ENCODE data around the gene CA11. TPM values are rescaled to one million over a fixed set of nuclear protein-coding genes. Genes with fewer than 3 reads are reported as not detected.

CA11 gene
- total and polyA plus RNA-seq, 5 donors from 2014 or later, result 4.1 to 10.4 (median 6.1) TPM

GRCh38 chr19:48637948-48638830, 7.8 kb downstream of the CA11 start:
- H3K4me1 Mint-ChIP-seq, result peaks cover 9 to 60% (median 16%) of the 10 kb centered on the region in 4 donors
- peaks cover 3% of the 10 kb centered on the region for H3K36me3 ChIP-seq (ENCODE audit: control insufficient read depth, insufficient read depth, low read length)
- H3K27ac Mint-ChIP-seq, result peak overlapping the region; percentile 97 to 98 (median 98)
- H3K9me3 Mint-ChIP-seq, result peaks cover 0 to 2% (median 0%) of the 10 kb centered on the region in 7 donors
- H3K9me3 ChIP-seq (ENCODE audit: control insufficient read depth in 2 of 2, low read length in 2 of 2), result no peaks in the 10 kb centered on the region
- H3K4me3 Mint-ChIP-seq, result peak overlapping the region; percentile 91 to 99 (median 96)
- peak overlapping the region; percentile 95 for H3K27ac ChIP-seq (ENCODE audit: insufficient read depth, low read length, poor library complexity, severe bottlenecking)
- H3K27me3 Mint-ChIP-seq, result no peaks in the 10 kb centered on the region
- DNase-seq (peak; percentile 79 to 96 (median 91)), ATAC-seq (ENCODE audit: low read depth in 2 of 2) (peak; percentile 29 to 33)
- H3K4me1 ChIP-seq (ENCODE audit: control insufficient read depth, insufficient read depth, low read length, poor library complexity, severe bottlenecking), result peaks cover 36% of the 10 kb centered on the region
- peak overlapping the region; percentile 86 for H3K4me3 ChIP-seq (ENCODE audit: low read depth, low read length)
- peaks cover 4% of the 10 kb centered on the region for H3K36me3 Mint-ChIP-seq
- H3K27me3 ChIP-seq (ENCODE audit: control insufficient read depth, insufficient read depth, low read length), result no peaks in the 10 kb centered on the region

GRCh38 chr19:48637449-48637947, 8.5 kb downstream of the CA11 start:
- H3K27ac Mint-ChIP-seq, result peak overlapping the region; percentile 97 to 98 (median 98)
- H3K27me3 Mint-ChIP-seq, result no peaks in the 10 kb centered on the region
- Histone ChIP-seq H3K27ac (ENCODE audit: insufficient read depth, low read length, poor library complexity, severe bottlenecking) (peak overlapping the region; percentile 95), H3K4me3 (ENCODE audit: low read depth, low read length) (peak overlapping the region; percentile 90), H3K36me3 (ENCODE audit: control insufficient read depth, insufficient read depth, low read length) (peaks cover 10% of the 10 kb centered on the region), H3K9me3 (ENCODE audit: control insufficient read depth in 2 of 2, low read length in 2 of 2) (no peaks in the 10 kb centered on the region), H3K4me1 (ENCODE audit: control insufficient read depth, insufficient read depth, low read length, poor library complexity, severe bottlenecking) (peaks cover 43% of the 10 kb centered on the region), H3K27me3 (ENCODE audit: control insufficient read depth, insufficient read depth, low read length) (no peaks in the 10 kb centered on the region)
- H3K9me3 Mint-ChIP-seq, result peaks cover 0 to 2% (median 0%) of the 10 kb centered on the region in 7 donors
- peak; percentile 99 to 100 (median 100) for DNase-seq
- peaks cover 7% of the 10 kb centered on the region for H3K36me3 Mint-ChIP-seq
- H3K4me1 Mint-ChIP-seq, result peaks cover 9 to 63% (median 16%) of the 10 kb centered on the region in 4 donors
- ATAC-seq (ENCODE audit: low read depth in 2 of 2), result peak; percentile 82 to 83
- H3K4me3 Mint-ChIP-seq, result peak overlapping the region; percentile 91 to 99 (median 96)

GRCh38 chr19:48636859-48637448, 9.0 kb downstream of the CA11 start, which contains the start of gene DBP:
Gene DBP (minus strand): TSS chr19:48637379. CDS start chr19:48636994, 385 bp downstream.
- peaks cover 44% of the 10 kb centered on the region for H3K4me1 ChIP-seq (ENCODE audit: control insufficient read depth, insufficient read depth, low read length, poor library complexity, severe bottlenecking)
- ATAC-seq (ENCODE audit: low read depth in 2 of 2), result no peak
- peaks cover 10% of the 10 kb centered on the region for H3K36me3 Mint-ChIP-seq
- no peaks in the 10 kb centered on the region for H3K27me3 ChIP-seq (ENCODE audit: control insufficient read depth, insufficient read depth, low read length)
- H3K9me3 ChIP-seq (ENCODE audit: control insufficient read depth in 2 of 2, low read length in 2 of 2), result no peaks in the 10 kb centered on the region
- H3K4me3 ChIP-seq (ENCODE audit: low read depth, low read length), result peak within 1 kb of the TSS; percentile 90
- peaks cover 0 to 2% (median 0%) of the 10 kb centered on the region in 7 donors for H3K9me3 Mint-ChIP-seq
- peaks cover 9 to 66% (median 16%) of the 10 kb centered on the region in 4 donors for H3K4me1 Mint-ChIP-seq
- H3K27me3 Mint-ChIP-seq, result no peaks in the 10 kb centered on the region
- peak within 1 kb of the TSS; percentile 95 for H3K27ac ChIP-seq (ENCODE audit: insufficient read depth, low read length, poor library complexity, severe bottlenecking)
- peak in 1 of 3 donors; percentile 19 for DNase-seq
- peak within 1 kb of the TSS; percentile 91 to 99 (median 96) for H3K4me3 Mint-ChIP-seq
- peak within 1 kb of the TSS; percentile 97 to 98 (median 98) for H3K27ac Mint-ChIP-seq
- H3K36me3 ChIP-seq (ENCODE audit: control insufficient read depth, insufficient read depth, low read length), result peaks cover 13% of the 10 kb centered on the region

GRCh38 chr19:48635966-48636858, 9.8 kb downstream of the CA11 start:
- Histone ChIP-seq H3K4me3 (ENCODE audit: low read depth, low read length) (peak overlapping the region; percentile 90), H3K36me3 (ENCODE audit: control insufficient read depth, insufficient read depth, low read length) (peaks cover 20% of the 10 kb centered on the region), H3K27me3 (ENCODE audit: control insufficient read depth, insufficient read depth, low read length) (no peaks in the 10 kb centered on the region), H3K9me3 (ENCODE audit: control insufficient read depth in 2 of 2, low read length in 2 of 2) (no peaks in the 10 kb centered on the region), H3K4me1 (ENCODE audit: control insufficient read depth, insufficient read depth, low read length, poor library complexity, severe bottlenecking) (peaks cover 44% of the 10 kb centered on the region), H3K27ac (ENCODE audit: insufficient read depth, low read length, poor library complexity, severe bottlenecking) (peak overlapping the region; percentile 95)
- no peak for ATAC-seq (ENCODE audit: low read depth in 2 of 2)
- H3K36me3 Mint-ChIP-seq, result peaks cover 10% of the 10 kb centered on the region
- DNase-seq, result peak; percentile 30 to 37 (median 34)
- no peaks in the 10 kb centered on the region for H3K9me3 Mint-ChIP-seq
- peaks cover 9 to 69% (median 15%) of the 10 kb centered on the region in 4 donors for H3K4me1 Mint-ChIP-seq
- H3K27ac Mint-ChIP-seq, result peak overlapping the region; percentile 93 to 100 (median 94)
- H3K4me3 Mint-ChIP-seq, result peak overlapping the region; percentile 91 to 99 (median 96)
- no peaks in the 10 kb centered on the region for H3K27me3 Mint-ChIP-seq

GRCh38 chr19:48635263-48635965, 10.6 kb downstream of the CA11 start:
- peak overlapping the region; percentile 94 to 99 (median 97) for H3K4me3 Mint-ChIP-seq
- H3K4me1 Mint-ChIP-seq, result peaks cover 9 to 69% (median 15%) of the 10 kb centered on the region in 4 donors
- peak overlapping the region; percentile 95 for H3K27ac ChIP-seq (ENCODE audit: insufficient read depth, low read length, poor library complexity, severe bottlenecking)
- no peaks in the 10 kb centered on the region for H3K27me3 ChIP-seq (ENCODE audit: control insufficient read depth, insufficient read depth, low read length)
- peak in 1 of 2 donors; percentile 3 for ATAC-seq (ENCODE audit: low read depth in 2 of 2)
- H3K9me3 ChIP-seq (ENCODE audit: control insufficient read depth in 2 of 2, low read length in 2 of 2), result no peaks in the 10 kb centered on the region
- peak overlapping the region; percentile 94 to 96 (median 94) for H3K27ac Mint-ChIP-seq
- peaks cover 10% of the 10 kb centered on the region for H3K36me3 Mint-ChIP-seq
- peak overlapping the region; percentile 90 for H3K4me3 ChIP-seq (ENCODE audit: low read depth, low read length)
- H3K27me3 Mint-ChIP-seq, result no peaks in the 10 kb centered on the region
- DNase-seq, result peak; percentile 70 to 74 (median 72)
- peaks cover 28% of the 10 kb centered on the region for H3K36me3 ChIP-seq (ENCODE audit: control insufficient read depth, insufficient read depth, low read length)
- H3K9me3 Mint-ChIP-seq, result no peaks in the 10 kb centered on the region
- H3K4me1 ChIP-seq (ENCODE audit: control insufficient read depth, insufficient read depth, low read length, poor library complexity, severe bottlenecking), result peaks cover 49% of the 10 kb centered on the region

GRCh38 chr19:48634424-48635262, 11.3 kb downstream of the CA11 start:
- Mint-ChIP-seq H3K4me1 (peaks cover 9 to 65% (median 15%) of the 10 kb centered on the region in 4 donors), H3K9me3 (no peaks in the 10 kb centered on the region), H3K36me3 (peaks cover 14% of the 10 kb centered on the region), H3K27me3 (no peaks in the 10 kb centered on the region), H3K27ac (peak overlapping the region; percentile 94 to 96 (median 94)), H3K4me3 (peak overlapping the region; percentile 87 to 95 (median 92))
- peak; percentile 10 to 18 for ATAC-seq (ENCODE audit: low read depth in 2 of 2)
- H3K9me3 ChIP-seq (ENCODE audit: control insufficient read depth in 2 of 2, low read length in 2 of 2), result no peaks in the 10 kb centered on the region
- no peaks in the 10 kb centered on the region for H3K27me3 ChIP-seq (ENCODE audit: control insufficient read depth, insufficient read depth, low read length)
- H3K4me3 ChIP-seq (ENCODE audit: low read depth, low read length), result peak overlapping the region; percentile 82
- H3K27ac ChIP-seq (ENCODE audit: insufficient read depth, low read length, poor library complexity, severe bottlenecking), result peak overlapping the region; percentile 95
- peak; percentile 84 to 97 (median 87) for DNase-seq
- peaks cover 36% of the 10 kb centered on the region for H3K36me3 ChIP-seq (ENCODE audit: control insufficient read depth, insufficient read depth, low read length)
- H3K4me1 ChIP-seq (ENCODE audit: control insufficient read depth, insufficient read depth, low read length, poor library complexity, severe bottlenecking), result peaks cover 49% of the 10 kb centered on the region

Measured in CD4-positive, CD25-positive, alpha-beta regulatory T cell (primary cell).